Astrocyte of the cerebellum (primary cell): Measurements from ENCODE around the gene TTN.

Experiments
- DNase-seq: peaks from one replicate; pipeline ENCODE4 v3.0.0-alpha.2; 2011; ENCODE audit warnings: low read depth
- H3K4me3 ChIP-seq: 2 replicates; pipeline ENCODE4 v1.5.1; 2011; ENCODE audit warnings: mild to moderate bottlenecking, low read depth, low read length, moderate library complexity
- in situ Hi-C: cut with HindIII; loops from 2 replicates; pipeline ENCODE4 v1.10.0; 2017; ENCODE audit warnings: low sequenced_read_pairs
- TF ChIP-seq, protein P1 (sequence below): IDR thresholded peaks from 2 replicates; pipeline ENCODE4 v1.5.1; 2012; ENCODE audit warnings: low read length, low read depth, moderate library complexity, mild to moderate bottlenecking; ENCODE audit errors: missing control alignments

TTN gene

DNA sequence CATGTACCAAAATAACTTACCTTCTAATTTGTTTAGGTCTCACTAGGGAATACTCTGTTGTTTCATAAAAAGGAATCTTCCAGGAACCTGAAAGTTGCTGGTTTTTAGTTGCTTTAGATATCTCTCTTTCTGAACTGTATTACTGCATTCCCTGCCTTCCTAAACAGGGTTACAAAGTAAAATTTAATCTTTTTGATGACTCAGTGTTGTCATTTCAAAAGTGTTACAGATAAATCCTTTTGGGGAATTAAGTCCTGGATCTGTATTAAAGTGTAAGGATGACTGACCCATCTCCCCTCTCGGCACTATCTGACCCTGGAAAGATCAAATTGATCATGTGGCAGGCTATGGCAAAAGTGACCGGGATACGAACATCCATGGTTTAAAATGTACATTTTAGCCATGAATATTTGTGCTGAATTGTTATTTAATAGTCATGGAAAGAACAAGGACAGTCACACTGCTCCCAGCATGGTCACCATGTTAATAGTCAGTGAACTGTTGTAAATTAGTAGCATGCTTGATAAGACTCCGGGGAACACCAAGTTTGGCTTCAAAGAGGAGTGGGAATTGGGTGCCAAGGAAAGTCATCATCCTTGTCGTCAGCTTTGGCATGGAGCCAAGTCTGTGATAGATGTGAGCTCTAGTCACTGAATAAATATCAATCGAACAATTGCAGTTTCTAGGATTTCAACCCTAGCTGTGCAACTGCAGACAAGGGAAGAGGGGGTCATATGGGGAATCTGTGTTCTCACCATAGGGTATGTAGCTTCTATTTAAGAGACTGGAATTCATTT lies 322.8 kb downstream of the TTN start:
- no peak for DNase-seq

DNA sequence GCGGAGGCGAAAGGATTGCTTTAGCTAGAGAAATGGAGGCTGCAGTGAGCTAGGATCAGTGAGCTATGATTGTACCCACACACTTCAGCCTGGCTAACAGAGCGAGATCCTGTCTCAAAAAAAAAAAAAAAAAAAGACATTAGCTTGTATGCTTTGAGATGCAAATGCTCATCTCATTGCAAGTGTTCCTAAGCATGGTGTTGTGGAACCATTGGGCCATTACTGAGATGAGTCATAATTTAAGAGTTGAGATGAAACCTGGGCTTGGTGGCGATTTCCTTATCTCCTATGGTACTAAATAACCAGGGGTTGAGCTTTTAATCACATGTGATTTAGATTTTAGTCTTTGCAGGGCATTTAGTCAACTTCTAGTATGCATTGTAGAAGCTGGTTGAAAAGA lies 324.8 kb downstream of the TTN start:
- DNase-seq = no peak
- TF ChIP-seq, protein P1, sequence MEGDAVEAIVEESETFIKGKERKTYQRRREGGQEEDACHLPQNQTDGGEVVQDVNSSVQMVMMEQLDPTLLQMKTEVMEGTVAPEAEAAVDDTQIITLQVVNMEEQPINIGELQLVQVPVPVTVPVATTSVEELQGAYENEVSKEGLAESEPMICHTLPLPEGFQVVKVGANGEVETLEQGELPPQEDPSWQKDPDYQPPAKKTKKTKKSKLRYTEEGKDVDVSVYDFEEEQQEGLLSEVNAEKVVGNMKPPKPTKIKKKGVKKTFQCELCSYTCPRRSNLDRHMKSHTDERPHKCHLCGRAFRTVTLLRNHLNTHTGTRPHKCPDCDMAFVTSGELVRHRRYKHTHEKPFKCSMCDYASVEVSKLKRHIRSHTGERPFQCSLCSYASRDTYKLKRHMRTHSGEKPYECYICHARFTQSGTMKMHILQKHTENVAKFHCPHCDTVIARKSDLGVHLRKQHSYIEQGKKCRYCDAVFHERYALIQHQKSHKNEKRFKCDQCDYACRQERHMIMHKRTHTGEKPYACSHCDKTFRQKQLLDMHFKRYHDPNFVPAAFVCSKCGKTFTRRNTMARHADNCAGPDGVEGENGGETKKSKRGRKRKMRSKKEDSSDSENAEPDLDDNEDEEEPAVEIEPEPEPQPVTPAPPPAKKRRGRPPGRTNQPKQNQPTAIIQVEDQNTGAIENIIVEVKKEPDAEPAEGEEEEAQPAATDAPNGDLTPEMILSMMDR = no peak
- H3K4me3 ChIP-seq = no peak overlapping the region
- in situ Hi-C loops = no loop called here

More for the DNA sequence above, 322.8 kb downstream of the TTN start:
- TF ChIP-seq, protein P1 = no peak
- H3K4me3 ChIP-seq = no peak overlapping the region
- in situ Hi-C loops = no loop called here

DNA sequence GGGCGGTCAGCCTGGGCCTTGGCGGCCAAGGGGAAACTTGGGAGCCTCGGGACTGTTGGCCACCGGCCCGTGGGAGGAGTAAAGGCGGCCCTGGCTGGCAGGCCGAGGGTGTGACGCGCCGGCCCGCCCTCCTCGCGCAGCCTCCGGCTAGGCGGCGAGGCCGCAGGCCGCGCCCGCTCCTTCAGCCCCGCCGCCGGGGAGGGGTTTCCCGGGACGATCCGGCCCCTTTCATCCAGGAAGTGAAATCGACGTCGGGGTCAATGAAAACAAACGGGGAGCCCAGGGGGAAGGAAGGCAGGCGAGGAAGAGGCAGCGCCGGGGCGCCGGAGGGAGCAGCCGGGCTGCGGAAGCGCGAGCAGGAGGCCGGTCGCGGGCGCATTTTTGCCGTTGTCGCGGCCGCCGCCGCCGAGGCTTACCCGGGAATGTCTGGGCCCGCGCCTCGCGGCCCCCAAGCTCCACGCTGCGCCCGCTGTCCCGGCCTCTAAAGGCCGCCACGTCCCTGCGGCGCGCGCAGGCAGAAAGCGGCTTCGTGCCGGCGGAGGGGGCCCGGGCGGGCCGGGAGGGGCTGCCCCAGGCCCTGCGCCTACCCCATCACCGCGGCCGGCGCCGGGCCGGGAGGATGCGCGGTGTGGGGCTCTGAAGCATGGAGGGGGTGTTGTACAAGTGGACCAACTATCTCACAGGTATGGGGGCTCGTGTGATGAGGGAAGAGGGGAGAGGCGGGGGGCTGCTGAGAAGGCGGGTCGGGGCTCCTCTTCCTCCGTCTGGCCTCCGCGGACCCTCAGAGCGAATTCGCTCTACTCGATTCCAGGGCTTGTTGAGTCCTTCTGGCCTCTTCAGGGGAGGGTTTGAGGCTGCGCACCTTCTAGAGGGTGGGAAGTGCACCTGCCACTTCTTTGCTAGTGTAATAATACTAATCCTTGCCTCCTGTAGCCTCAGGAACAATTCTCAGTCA lies 326.7 kb downstream of the TTN start, which contains the start of gene PLEKHA3:
Gene PLEKHA3, plus strand, starts transcription at position 231 of the 955 bp plus-strand sequence. Its CDS starts 413 bp downstream, at position 644.
- TF ChIP-seq, protein P1 = no peak
- H3K4me3 ChIP-seq = peak within 1 kb of the TSS; percentile 72
- in situ Hi-C loops = no loop called here
- DNase-seq = peak; percentile 81

DNA sequence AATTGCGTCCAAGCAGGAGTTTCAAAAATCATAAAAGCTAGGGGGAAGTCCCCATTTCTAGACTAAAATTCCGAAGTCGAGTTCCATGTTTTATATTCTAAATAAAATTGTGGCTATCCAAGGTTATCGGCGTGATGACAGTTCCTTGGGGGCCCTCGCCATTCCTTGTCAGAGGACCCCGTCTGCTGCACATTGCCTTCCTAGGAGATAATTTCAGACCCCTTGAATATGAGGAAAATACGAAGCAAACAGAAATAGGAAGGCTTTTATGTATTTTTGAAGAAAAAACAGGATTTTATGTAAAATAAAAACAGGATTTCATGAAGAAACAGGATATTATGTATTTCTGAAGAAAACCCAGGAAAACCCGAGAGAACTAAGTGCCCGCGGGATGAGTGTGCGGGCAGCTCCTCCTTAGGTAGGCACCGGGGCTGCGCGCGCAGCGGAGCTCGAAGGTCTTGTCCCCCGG lies 327.4 kb downstream of the TTN start:
- TF ChIP-seq, protein P1 = no peak
- DNase-seq = no peak
- in situ Hi-C loops = no loop called here
- H3K4me3 ChIP-seq = peak overlapping the region; percentile 72

DNA sequence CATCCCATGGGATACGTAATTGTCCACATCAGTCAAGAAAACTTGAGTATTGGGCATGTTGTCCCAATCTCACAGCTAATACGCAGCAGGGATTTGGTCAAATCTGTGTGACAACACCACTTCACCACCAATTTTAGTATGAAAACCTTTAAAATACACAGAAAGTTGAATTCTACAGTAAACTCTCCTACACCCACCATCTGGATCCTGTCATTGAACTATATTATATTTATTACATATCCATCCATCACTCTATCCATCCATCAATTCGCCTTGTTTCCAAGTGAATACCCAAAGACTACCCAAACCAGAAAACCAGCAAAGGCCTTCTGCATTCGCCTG lies 328.0 kb downstream of the TTN start:
- DNase-seq = no peak
- in situ Hi-C loops = no loop called here
- H3K4me3 ChIP-seq = peak overlapping the region; percentile 69

More for the DNA sequence above, 328.0 kb downstream of the TTN start:
- TF ChIP-seq, protein P1 = no peak
